Measurements from ENCODE around the gene TNFRSF25. TPM values are rescaled to one million over a fixed set of nuclear protein-coding genes. Genes with fewer than 3 reads are reported as not detected.
A peak's percentile ranks its signal among the peaks of the same experiment; 100 is the strongest.

The TNFRSF25 gene
- total and polyA plus RNA-seq, 2 donors (not counting 1 experiment from before 2014, with no cell fraction given) = 0.24 to 1.5 TPM

DNA sequence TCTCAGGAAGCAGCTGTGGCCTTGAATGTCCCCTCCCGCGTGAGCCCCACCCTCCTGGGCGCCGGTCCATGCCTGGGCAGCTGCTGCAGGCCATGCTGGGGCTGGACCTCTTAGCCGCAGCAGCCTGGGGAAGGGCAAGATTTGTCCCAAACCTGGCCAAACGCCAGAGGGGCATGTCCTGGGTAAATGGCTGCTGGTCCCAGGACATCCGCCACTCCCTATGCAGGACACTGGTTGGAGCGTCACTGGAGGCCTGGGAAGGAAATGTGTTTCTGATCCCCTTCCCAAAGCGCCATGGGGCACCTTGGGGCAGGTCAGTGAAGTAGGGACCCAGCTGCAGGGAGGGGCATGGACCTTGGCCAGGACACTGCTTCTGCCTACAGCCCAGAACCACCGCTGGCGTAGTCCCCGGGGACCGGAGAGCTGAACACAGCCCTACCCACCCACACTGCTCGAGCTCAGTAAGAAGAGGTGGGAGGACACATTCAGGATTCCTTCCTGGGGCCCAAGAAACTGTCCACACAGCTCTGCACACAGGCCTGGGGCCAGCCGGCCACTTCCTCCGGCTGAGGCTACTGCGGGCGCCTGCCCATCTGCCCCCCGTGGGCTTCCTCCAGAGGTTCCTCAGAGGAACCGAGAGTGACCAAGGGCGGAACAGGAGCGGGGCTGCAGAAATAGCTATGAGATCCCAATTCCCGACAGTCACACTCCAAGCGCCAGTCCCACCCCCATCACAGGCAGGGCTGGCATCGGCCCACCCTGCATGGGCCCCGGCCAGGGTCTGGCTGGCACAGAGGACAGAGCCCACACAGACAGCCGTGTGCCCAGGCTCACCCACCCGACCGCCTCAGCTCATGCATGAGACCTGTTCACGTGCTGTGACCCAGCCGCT is 36.3 kb upstream of the TNFRSF25 start:
- H2AFZ ChIP-seq (ENCODE audit: low read length) = no peak overlapping the region
- H3K36me3 ChIP-seq (ENCODE audit: control insufficient read depth, insufficient read depth, low read length) = no peaks in the 10 kb centered on the region
- no peaks in the 10 kb centered on the region for H3K4me1 ChIP-seq (ENCODE audit: control insufficient read depth, extremely low read depth, insufficient read depth, low read length)
- H3K79me2 ChIP-seq (ENCODE audit: control insufficient read depth, insufficient read depth, low read length) = no peaks in the 10 kb centered on the region
- H3K4me2 ChIP-seq (ENCODE audit: extremely low read depth, insufficient read depth, low read length) = no peak overlapping the region
- DNase-seq (ENCODE audit: low read depth in 2 of 2) = peak in 1 of 2 donors; percentile 42
- TF ChIP-seq, protein P1, sequence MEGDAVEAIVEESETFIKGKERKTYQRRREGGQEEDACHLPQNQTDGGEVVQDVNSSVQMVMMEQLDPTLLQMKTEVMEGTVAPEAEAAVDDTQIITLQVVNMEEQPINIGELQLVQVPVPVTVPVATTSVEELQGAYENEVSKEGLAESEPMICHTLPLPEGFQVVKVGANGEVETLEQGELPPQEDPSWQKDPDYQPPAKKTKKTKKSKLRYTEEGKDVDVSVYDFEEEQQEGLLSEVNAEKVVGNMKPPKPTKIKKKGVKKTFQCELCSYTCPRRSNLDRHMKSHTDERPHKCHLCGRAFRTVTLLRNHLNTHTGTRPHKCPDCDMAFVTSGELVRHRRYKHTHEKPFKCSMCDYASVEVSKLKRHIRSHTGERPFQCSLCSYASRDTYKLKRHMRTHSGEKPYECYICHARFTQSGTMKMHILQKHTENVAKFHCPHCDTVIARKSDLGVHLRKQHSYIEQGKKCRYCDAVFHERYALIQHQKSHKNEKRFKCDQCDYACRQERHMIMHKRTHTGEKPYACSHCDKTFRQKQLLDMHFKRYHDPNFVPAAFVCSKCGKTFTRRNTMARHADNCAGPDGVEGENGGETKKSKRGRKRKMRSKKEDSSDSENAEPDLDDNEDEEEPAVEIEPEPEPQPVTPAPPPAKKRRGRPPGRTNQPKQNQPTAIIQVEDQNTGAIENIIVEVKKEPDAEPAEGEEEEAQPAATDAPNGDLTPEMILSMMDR (conservative IDR thresholded peaks at IDR 0.05 in 1 of 2, IDR thresholded peaks at IDR 0.05 in 1 of 2; ENCODE audit: low read depth in 1 of 2, low read length in 2 of 2) = no peak
- TF ChIP-seq EZH2 (IDR thresholded peaks at IDR 0.05; ENCODE audit: low read length, missing control alignments) = no peak
- no peaks in the 10 kb centered on the region for H4K20me1 ChIP-seq (ENCODE audit: control insufficient read depth, extremely low read depth, insufficient read depth, low read length)
- H3K9ac ChIP-seq (ENCODE audit: insufficient read depth, low read length) = no peak overlapping the region
- H3K4me3 ChIP-seq (replicated peaks in 1 of 4; ENCODE audit: control extremely low read depth in 1 of 4, insufficient read depth in 1 of 4, low read depth in 3 of 4, low read length in 4 of 4) = no peak overlapping the region
- H3K27ac ChIP-seq (ENCODE audit: insufficient read depth, low read length) = no peak overlapping the region
- H3K9me3 ChIP-seq (ENCODE audit: control insufficient read depth, insufficient read depth, low read depth, low read length) = no peaks in the 10 kb centered on the region
- peaks cover 7% of the 10 kb centered on the region for H3K27me3 ChIP-seq (ENCODE audit: control insufficient read depth, insufficient read depth, low read length)

DNA sequence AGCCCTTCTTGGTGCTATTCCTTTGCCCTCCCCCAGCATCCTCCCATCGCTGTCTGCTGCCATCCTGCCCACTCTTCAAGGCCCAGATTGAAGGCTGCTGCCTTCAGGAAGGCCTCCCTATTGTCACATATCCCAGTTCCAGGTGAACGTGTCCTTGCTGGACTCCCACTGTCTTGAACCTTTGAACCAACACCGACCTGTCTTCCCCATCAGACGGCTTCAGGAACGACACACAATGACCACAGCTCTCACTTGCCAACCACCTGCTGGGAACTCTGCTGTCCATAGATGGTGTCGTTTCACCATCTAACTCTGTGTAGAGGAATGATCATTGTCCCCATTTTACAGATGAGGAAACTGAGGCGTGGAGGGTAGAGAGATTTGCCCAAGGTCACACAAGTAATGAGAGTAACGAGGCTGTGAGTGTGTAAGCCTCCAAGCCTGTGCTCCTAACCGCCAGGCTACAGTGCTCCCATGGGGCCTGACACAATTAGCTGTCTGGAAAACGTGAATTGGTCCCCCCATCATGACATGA is 35.4 kb upstream of the TNFRSF25 start:
- H4K20me1 ChIP-seq (ENCODE audit: control insufficient read depth, extremely low read depth, insufficient read depth, low read length) = no peaks in the 10 kb centered on the region
- no peak overlapping the region for H3K4me2 ChIP-seq (ENCODE audit: extremely low read depth, insufficient read depth, low read length)
- H3K36me3 ChIP-seq (ENCODE audit: control insufficient read depth, insufficient read depth, low read length) = no peaks in the 10 kb centered on the region
- H3K4me3 ChIP-seq (replicated peaks in 1 of 4; ENCODE audit: control extremely low read depth in 1 of 4, insufficient read depth in 1 of 4, low read depth in 3 of 4, low read length in 4 of 4) = no peak overlapping the region
- H3K27me3 ChIP-seq (ENCODE audit: control insufficient read depth, insufficient read depth, low read length) = peaks cover 11% of the 10 kb centered on the region
- no peaks in the 10 kb centered on the region for H3K4me1 ChIP-seq (ENCODE audit: control insufficient read depth, extremely low read depth, insufficient read depth, low read length)
- no peak for DNase-seq (ENCODE audit: low read depth in 2 of 2)
- no peak overlapping the region for H2AFZ ChIP-seq (ENCODE audit: low read length)
- no peak for TF ChIP-seq EZH2 (IDR thresholded peaks at IDR 0.05; ENCODE audit: low read length, missing control alignments)
- TF ChIP-seq, protein P1 (conservative IDR thresholded peaks at IDR 0.05 in 1 of 2, IDR thresholded peaks at IDR 0.05 in 1 of 2; ENCODE audit: low read depth in 1 of 2, low read length in 2 of 2) = no peak
- H3K79me2 ChIP-seq (ENCODE audit: control insufficient read depth, insufficient read depth, low read length) = no peaks in the 10 kb centered on the region
- H3K9me3 ChIP-seq (ENCODE audit: control insufficient read depth, insufficient read depth, low read depth, low read length) = no peaks in the 10 kb centered on the region
- H3K27ac ChIP-seq (ENCODE audit: insufficient read depth, low read length) = no peak overlapping the region
- H3K9ac ChIP-seq (ENCODE audit: insufficient read depth, low read length) = no peak overlapping the region

DNA sequence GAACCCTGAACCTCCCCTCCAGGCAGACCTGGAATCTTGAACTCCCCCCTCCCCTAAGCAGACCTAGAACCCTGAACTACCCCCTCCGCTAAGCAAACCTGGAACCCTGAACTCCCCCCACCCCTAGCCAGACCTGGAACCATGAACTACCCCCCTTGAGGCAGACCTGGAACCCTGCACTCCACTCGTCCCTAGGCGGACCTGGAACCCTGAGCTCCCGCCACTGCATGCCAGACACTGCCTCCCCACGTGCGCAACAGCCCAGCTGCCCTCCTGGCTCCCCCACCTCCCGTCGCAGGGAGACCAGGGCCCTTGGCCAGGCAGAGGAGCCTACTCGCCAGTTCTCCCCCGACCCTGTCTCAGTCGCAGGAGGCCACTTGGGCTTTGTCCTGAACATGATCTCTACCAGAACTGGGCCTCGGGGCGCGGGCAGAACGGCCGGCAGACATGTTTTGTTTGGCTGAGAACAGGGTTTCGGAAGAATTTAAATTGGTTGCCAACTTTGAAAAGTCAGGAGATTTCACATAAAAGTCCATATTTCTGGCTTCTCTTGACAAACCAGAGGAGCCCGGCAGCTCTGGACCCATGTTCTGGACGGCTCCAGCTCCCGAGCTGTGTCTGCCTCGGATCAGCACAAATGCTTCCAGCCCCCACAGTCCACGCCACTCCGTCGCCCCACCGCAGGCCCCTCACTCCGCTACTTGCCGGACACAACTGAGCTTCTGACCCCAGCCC is 34.7 kb upstream of the TNFRSF25 start:
- DNase-seq (ENCODE audit: low read depth in 2 of 2) = no peak
- Histone ChIP-seq H3K4me2 (ENCODE audit: extremely low read depth, insufficient read depth, low read length) (no peak overlapping the region), H3K9me3 (ENCODE audit: control insufficient read depth, insufficient read depth, low read depth, low read length) (no peaks in the 10 kb centered on the region), H3K9ac (ENCODE audit: insufficient read depth, low read length) (no peak overlapping the region), H4K20me1 (ENCODE audit: control insufficient read depth, extremely low read depth, insufficient read depth, low read length) (no peaks in the 10 kb centered on the region), H3K27me3 (ENCODE audit: control insufficient read depth, insufficient read depth, low read length) (peaks cover 18% of the 10 kb centered on the region), H3K79me2 (ENCODE audit: control insufficient read depth, insufficient read depth, low read length) (no peaks in the 10 kb centered on the region), H3K27ac (ENCODE audit: insufficient read depth, low read length) (no peak overlapping the region), H2AFZ (ENCODE audit: low read length) (no peak overlapping the region), H3K36me3 (ENCODE audit: control insufficient read depth, insufficient read depth, low read length) (no peaks in the 10 kb centered on the region), H3K4me1 (ENCODE audit: control insufficient read depth, extremely low read depth, insufficient read depth, low read length) (no peaks in the 10 kb centered on the region), H3K4me3 (replicated peaks in 1 of 4; ENCODE audit: control extremely low read depth in 1 of 4, insufficient read depth in 1 of 4, low read depth in 3 of 4, low read length in 4 of 4) (no peak overlapping the region)
- no peak for TF ChIP-seq EZH2 (IDR thresholded peaks at IDR 0.05; ENCODE audit: low read length, missing control alignments)
- TF ChIP-seq, protein P1 (conservative IDR thresholded peaks at IDR 0.05 in 1 of 2, IDR thresholded peaks at IDR 0.05 in 1 of 2; ENCODE audit: low read depth in 1 of 2, low read length in 2 of 2) = no peak

Measured in fibroblast of lung (primary cell).